Loucy (cell line): ENCODE results near the gene NDRG3.
A peak's percentile ranks its signal among the peaks of the same experiment; 100 is the strongest.

ENCODE experiments used
- H2AFZ ChIP-seq: fragments of 200-600 bp; sonication (generic); 2 replicates; pipeline ENCODE4 v1.6.0; 2016; ENCODE audit warnings: antibody characterized with exemption, mild to moderate bottlenecking, low read length, moderate library complexity
- H3F3A ChIP-seq: fragments of 200-600 bp; 2 replicates; pipeline ENCODE4 v1.6.0; 2016; ENCODE audit warnings: antibody characterized with exemption, low read depth, mild to moderate bottlenecking
- H3K27me3 ChIP-seq: fragments of 200-600 bp; sonication (generic); 2 replicates; pipeline ENCODE4 v1.6.1; 2014; ENCODE audit warnings: low read length, mild to moderate bottlenecking; ENCODE audit not compliant: insufficient read depth, poor library complexity, severe bottlenecking
- H3K36me3 ChIP-seq: fragments of 200-600 bp; sonication (generic); 2 replicates; pipeline ENCODE4 v1.6.1; 2016; ENCODE audit warnings: low read length; ENCODE audit not compliant: insufficient read depth
- H3K4me1 ChIP-seq: fragments of 200-600 bp; sonication (generic); 2 replicates; pipeline ENCODE4 v1.5.1; 2014; ENCODE audit warnings: low read length, mild to moderate bottlenecking; ENCODE audit not compliant: insufficient read depth, poor library complexity, severe bottlenecking
- H3K4me2 ChIP-seq: fragments of 200-600 bp; sonication (generic); 2 replicates; pipeline ENCODE4 v1.6.0; 2014; ENCODE audit warnings: antibody characterized with exemption, low read length, low read depth, mild to moderate bottlenecking; ENCODE audit not compliant: poor library complexity, severe bottlenecking
- H3K4me3 ChIP-seq: fragments of 200-600 bp; sonication (generic); 2 replicates; pipeline ENCODE4 v1.5.1; 2014; ENCODE audit warnings: low read length, mild to moderate bottlenecking, mixed read lengths; ENCODE audit not compliant: poor library complexity, severe bottlenecking
- H3K79me2 ChIP-seq: fragments of 200-600 bp; sonication (generic); 2 replicates; pipeline ENCODE4 v1.6.1; 2014; ENCODE audit warnings: low read length; ENCODE audit not compliant: insufficient read depth
- H3K9ac ChIP-seq: fragments of 200-600 bp; sonication (generic); 2 replicates; pipeline ENCODE4 v1.6.0; 2014; ENCODE audit warnings: mild to moderate bottlenecking, low read depth, low read length, moderate library complexity; ENCODE audit not compliant: poor library complexity, severe bottlenecking
- H3K9me2 ChIP-seq: fragments of 200-600 bp; sonication (generic); replicated peaks from 2 replicates; pipeline ENCODE4 v1.6.1; 2016; ENCODE audit warnings: low read depth, low read length, mixed read lengths
- H3K9me3 ChIP-seq: fragments of 200-600 bp; sonication (generic); 2 replicates; pipeline ENCODE4 v1.6.1; 2014; ENCODE audit warnings: mild to moderate bottlenecking, antibody characterized with exemption, low read length, low read depth; ENCODE audit not compliant: insufficient read depth
- H4K20me1 ChIP-seq: fragments of 200-600 bp; sonication (generic); 2 replicates; pipeline ENCODE4 v1.6.0; 2014; ENCODE audit warnings: antibody characterized with exemption, low read length, mild to moderate bottlenecking; ENCODE audit not compliant: insufficient read depth, poor library complexity, severe bottlenecking
- EZH2phosphoT487 ChIP-seq: fragments of 200-600 bp; IDR thresholded peaks from 2 replicates; pipeline ENCODE4 v1.6.1; 2018; ENCODE audit warnings: antibody characterized with exemption, mild to moderate bottlenecking, moderate library complexity, borderline replicate concordance
- TF ChIP-seq, protein P1 (sequence below): fragments of 200-600 bp; sonication (generic); conservative IDR thresholded peaks from 2 replicates; pipeline ENCODE4 v1.5.1; 2014; ENCODE audit warnings: mild to moderate bottlenecking, antibody characterized with exemption, low read length

Gene NDRG3

DNA sequence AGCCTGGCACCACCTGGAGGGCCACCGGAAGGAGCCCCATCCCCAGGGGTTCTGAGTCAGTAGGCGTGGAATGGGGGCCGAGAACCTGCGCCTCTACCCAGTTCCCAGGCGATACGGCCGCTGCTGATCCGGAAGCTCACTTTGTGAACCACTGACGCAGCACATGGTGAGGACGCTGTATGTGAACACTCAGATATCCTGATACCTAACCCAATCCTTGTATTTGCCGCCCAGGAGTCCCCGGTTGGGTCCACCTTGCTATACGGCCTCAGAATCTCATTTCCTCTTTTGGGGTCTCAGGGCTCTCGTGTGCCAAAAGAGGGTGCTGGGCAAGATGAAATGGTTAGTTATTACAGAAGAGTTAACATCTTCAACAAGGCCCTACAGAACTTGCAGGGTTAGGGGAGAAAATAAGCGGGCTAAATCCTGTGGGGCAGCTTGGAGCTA is 140.9 kb downstream of the NDRG3 start:
- Histone ChIP-seq H3K27me3 (no peaks in the 10 kb centered on the region), H3K4me1 (peaks cover 23% of the 10 kb centered on the region), H2AFZ (peak overlapping the region; percentile 87), H3K9ac (peak overlapping the region; percentile 82), H3K9me3 (no peaks in the 10 kb centered on the region), H3K4me2 (peak overlapping the region; percentile 89), H4K20me1 (peaks cover 24% of the 10 kb centered on the region), H3F3A (no peaks in the 10 kb centered on the region), H3K36me3 (peaks cover 18% of the 10 kb centered on the region), H3K79me2 (peaks cover 34% of the 10 kb centered on the region), H3K9me2 (no peaks in the 10 kb centered on the region), H3K4me3 (peak overlapping the region; percentile 93)
- TF ChIP-seq EZH2phosphoT487 = no peak
- TF ChIP-seq, protein P1, sequence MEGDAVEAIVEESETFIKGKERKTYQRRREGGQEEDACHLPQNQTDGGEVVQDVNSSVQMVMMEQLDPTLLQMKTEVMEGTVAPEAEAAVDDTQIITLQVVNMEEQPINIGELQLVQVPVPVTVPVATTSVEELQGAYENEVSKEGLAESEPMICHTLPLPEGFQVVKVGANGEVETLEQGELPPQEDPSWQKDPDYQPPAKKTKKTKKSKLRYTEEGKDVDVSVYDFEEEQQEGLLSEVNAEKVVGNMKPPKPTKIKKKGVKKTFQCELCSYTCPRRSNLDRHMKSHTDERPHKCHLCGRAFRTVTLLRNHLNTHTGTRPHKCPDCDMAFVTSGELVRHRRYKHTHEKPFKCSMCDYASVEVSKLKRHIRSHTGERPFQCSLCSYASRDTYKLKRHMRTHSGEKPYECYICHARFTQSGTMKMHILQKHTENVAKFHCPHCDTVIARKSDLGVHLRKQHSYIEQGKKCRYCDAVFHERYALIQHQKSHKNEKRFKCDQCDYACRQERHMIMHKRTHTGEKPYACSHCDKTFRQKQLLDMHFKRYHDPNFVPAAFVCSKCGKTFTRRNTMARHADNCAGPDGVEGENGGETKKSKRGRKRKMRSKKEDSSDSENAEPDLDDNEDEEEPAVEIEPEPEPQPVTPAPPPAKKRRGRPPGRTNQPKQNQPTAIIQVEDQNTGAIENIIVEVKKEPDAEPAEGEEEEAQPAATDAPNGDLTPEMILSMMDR = no peak
